Measurements from ENCODE around the gene GFOD2.
"Not testable (repeated sequence)": the region's sequence is repeated elsewhere in the genome, so short reads cannot be mapped to it uniquely, and the experiment has no call there.

Gene GFOD2

DNA sequence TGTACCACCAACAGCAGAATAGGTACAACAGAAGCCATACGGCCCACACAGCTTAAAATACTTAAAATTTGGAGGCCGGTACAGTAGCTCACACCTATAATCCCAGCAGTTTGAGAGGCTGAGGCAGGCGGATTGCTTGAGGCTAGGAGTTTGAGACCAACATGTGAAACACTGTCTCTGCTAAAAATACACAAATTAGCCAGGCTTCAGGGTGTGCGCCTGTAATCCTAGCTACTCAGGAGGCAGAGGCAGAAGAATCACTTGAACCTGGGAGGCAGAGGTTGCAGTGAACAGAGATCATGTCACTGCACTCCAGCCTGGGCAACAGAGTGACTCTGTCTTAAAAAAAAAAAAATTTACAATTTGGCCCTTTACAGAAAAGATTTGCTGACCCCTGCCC is 17.0 kb downstream of the GFOD2 start:
- no peak for DNase-seq (ENCODE audit: low spot score)

DNA sequence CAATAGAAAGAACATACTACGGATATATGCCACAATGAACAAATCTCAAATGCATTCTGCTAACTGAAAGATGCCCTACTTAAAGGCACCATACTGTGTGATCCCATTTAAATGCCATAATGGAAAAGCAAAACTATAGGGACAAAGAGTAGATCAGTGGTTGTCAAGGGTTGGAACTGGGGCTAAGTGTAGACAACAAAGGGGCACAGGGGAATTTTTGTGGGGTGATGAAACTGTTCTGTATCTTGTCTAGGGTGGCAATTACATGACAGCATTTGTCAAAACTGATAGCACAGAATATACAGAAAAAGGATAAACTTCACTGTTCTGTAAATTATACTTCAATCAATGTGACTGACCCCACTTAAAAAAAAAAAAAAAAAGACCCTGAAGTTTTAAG is 17.7 kb downstream of the GFOD2 start:
- DNase-seq (ENCODE audit: low spot score), result no peak

DNA sequence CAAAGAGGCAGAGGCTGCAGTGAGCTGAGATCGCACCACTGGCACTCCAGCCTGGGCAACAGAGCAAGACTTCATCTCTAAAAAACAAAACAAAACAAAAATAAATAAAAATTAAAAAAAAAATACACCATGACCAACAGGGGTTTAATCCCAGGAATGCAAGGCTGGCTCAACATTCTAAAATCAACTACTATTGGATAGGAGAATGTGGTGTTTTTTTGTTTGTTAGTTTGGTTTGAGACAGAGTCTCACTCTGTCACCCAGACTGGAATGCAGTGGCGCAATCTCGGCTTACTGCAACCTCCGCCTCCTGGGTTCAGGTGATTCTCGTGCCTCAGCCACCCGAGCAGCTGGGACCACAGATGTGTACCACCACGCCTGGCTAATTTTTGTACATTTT is 19.9 kb downstream of the GFOD2 start:
- no peak for DNase-seq (ENCODE audit: low spot score)

DNA sequence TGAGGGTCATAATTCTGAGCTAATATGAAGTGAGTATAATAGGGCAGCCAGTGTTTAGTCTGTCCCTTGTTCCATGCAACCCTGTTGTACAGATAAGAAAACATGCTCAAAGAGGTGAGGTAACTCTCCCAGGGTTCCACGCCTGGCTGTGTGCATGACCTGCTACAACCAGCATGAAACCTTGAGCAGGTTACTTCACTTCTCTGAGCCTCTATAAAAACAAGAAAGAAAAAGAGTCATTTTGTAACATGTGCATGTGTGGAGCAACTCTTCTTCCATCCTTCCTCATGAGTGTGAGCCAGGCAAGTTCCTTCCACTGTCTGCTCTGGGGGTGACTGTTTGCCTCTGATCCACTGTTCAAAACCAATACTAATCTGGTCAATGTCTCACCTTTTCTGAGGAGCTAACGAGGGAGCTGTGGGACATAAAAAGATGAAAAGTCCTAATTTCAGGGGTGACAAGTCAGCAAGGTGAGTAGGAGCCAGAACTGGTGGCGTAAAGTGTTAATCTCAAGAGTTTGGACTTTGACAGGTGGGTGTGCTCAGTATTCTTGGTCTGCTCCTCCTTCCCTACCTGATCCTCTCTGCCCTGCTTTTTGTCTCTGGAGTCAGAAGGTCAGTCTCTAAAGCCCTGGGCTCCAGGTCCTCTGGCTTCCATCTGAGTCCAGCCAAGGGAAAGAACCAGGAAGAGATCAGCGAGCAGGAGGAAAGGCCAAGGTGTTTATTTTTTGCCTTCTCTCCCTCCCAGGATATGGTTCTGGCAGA is 21.5 kb downstream of the GFOD2 start:
- DNase-seq (ENCODE audit: low spot score), result no peak

DNA sequence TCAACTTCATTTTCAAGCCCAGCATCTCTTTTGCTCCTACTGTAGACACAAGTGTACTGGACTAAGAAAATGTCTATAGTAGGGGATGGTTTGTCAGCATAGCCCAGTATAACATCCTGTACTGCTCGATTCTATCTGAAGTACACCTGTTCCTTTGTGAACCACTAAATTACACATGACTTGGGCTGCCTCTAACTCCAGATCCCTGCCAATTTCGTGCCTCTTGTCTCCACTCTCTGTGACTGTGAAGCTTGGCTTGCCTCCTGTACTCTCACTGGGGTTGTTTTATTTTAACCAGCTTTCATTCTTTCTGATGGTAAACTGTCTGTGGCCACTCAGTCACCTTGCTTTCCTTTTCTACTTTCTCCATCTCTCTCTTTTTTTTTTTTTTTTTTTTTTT is 24.5 kb downstream of the GFOD2 start:
- no peak for DNase-seq (ENCODE audit: low spot score)

DNA sequence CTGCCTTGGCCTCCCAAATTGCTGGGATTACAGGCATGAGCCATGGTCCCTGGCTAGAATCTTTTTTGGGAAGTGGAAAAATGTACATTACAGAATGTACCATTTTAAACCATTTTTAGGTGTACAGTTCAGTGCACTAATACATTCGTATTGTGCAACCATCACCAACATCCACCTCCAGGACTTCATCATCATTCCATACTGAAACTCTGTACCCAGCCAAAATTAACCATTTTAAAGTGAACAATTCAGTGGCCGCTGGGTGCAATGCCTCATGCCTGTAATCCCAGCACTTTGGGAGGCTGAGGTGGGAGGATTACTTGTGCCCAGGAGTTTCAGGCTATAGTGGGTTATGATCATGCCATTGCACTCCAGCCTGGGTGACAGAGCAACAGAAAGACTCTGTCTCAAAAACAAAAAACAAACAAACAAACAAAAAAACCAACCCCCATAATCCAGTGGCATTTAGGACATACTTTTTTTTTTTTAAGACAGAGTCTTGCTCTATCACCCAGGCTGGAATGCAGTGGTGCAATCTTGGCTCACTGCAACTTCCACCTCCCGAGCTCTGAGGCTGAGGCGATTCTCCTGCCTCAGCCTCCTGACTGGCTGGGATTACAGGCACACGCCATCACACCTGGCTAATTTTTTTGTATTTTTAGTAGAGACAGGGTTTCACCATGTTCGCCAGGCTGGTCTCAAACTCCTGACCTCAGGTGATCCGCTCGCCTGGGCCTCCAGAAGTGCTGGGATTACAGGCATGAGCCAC is 25.4 kb downstream of the GFOD2 start:
- not testable (repeated sequence) for DNase-seq (ENCODE audit: low spot score)

DNA sequence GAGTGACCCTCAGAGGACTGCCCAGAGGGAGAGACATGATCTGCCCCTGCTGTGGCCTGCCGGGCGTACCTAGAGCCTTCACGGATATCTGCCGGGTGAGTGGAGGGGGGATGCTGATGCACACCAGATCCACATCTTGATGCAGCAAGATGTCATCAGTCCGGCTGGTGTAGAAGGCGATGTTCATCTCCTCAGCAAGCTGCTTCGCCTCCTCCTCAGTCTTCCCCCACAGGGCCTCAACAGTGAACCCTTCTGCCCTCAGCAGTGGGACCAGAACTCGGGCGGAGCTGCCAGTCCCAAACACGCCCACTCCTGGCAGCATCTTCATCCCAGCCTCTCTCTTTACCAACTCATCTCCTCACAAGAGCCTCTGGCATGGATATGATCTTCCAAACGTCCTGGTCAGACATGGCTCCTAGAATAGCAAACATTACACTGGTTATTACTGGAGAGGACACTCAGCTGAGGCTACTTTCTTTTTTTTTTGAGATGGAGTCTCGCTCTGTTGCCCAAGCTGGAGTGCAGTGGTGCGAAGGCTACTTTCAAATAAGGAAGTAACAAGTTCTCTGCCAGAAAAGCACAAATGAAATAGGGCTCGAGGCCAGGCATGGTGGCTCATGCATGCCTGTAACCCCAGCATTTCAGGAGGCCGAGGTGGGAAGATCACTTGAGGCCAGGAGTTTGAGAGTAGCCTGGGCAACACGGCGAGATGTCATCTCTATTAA is 33.6 kb downstream of the GFOD2 start:
- no peak for DNase-seq (ENCODE audit: low spot score)

DNA sequence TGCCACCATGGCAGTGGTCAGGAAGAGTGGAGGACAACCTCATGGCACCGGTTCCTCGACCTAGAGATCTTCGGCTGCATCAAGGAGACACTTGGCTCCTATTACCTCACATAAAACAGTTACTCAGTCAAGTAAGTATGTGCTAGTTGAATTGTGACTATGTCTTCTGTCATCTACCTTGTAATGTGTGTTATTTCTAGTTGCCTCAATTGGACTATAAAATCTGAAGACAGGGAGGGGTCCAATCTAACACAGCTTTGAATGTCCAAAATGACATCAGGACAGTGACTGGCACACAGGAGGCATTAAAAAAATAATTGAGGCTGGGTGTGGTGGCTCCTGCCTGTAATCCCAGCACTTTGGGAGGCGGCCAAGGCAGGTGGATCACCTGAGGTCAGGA is 35.3 kb downstream of the GFOD2 start:
- no peak for DNase-seq (ENCODE audit: low spot score)

DNA sequence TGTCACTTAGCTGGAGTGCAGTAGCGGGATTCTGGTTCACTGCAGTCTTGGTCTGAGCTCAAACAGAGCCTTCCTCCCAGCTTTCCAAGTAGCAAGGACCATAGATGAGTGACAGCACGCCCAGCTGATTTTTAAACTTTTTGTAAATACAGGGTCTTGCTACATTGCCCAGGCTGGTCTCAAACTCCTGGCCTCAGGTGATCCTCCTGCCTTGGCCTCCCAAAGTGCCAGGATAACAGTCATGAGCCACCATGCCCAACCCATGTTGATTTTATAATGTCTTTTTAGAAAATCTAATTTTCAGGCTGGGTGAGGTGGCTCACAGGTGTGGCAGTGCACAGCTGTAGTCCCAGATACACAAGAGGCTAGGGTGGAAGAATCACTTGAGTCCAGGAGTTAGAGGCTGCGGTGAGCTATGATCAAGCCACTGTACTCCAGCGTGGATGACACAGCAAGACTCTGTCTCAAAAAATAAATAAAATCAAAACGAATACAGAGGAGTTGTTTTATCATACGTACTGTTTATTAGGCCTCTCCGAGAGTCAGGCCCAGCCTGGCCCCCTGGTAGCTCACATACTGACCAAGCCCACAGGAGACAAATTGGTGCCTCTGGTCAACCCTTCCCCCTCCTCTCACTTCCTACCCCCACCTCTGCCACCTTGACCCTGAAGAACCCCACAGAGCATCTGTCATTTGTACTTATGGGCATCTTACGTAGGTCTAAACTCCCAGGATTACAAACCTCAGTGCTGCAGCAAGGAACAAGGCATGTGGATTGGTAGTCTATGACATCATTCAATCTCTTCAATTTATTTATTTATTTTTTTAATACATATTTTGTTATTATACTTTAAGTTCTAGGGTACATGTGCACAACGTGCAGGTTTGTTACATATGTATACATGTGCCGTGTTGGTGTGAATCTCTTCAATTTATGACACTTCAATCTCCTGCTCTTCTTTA is 38.9 kb downstream of the GFOD2 start:
- no peak for DNase-seq (ENCODE audit: low spot score)

DNA sequence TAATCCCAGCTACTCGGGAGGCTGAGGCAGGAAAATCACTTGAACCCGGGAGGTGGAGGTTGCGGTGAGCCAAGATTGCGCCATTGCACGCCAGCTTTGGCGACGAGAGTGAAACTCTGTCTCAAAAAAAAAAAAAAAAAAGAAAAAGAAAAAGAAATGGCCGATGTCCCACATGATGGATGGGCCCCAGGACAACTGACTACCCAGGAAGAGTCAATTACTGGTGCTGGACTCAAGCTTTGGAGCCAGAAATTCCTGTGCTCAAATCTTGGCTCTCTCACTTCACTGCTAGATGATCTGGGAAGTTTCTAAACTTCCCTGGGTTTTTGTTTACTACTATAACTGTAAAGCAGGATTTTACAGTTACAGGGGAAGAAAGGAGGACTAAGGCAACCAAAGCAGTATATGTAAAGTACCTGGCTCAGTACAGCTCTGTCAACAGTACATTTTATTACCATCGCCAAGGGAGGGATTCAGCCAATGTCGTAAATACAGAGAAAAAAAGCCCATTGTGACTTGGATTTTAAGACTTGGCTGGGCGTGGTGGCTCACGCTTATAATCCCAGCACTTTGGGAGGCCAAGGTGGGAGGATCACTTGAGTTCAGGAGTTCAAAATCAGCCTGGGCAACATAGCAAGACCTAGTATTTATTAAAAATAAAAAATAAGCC is 40.6 kb downstream of the GFOD2 start:
- DNase-seq (ENCODE audit: low spot score), result no peak

DNA sequence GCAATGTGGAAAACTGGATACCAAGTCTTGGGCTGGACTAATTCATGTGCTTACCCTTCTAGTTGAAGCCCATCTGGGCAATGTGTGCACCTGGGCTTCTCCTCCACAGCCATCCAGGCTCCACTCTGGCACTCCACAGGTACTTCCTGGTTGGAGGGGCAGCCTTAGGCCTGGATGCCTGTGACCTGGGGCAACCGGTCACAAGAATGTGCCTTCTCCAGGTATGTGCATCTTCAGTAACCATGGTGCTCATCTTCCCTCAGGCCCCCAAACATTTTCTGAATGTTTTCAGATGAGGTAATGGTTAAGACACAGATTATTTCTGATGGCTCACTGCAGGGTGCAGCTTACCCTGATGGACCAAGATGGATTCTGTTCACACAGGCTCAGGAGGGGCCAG is 41.4 kb downstream of the GFOD2 start:
- DNase-seq (ENCODE audit: low spot score), result no peak

DNA sequence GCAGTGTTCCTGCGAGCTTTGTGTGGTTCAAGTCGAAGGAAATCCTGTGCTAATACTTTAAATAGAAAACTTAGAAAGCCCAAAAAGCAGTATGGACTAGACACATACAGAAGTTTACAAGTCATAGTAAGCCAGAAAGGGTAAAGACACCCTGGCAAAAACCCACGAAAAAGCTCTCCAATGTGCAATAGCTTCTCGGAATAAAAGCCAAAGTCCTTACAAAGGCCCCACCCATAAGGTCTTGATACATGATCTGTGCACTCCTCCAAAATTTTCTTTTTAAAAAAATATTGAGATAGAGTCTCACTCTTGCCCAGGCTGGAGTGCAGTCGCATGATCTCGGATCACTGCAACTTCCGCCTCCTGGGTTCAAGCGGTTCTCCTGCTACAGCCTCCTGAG is 42.2 kb downstream of the GFOD2 start:
- DNase-seq (ENCODE audit: low spot score), result no peak

DNA sequence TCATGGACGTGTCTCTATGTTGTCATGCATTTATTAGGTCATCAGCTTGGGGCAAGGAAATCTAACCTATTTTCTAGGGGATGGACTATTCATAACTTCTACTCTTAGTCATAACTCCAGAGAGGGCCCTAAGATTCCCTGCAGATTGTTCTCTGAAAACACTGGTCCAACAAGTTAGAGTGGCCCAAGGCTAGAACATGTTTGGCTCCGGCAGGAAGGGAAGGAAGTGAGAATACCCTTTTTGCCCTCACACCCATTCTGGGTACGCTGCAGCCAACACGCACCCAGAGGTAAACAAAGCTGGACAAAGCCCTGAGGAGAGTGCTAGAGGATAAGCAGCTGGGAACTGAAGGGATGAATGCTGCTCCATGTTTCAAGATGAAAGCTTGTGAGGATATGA is 42.6 kb downstream of the GFOD2 start:
- no peak for DNase-seq (ENCODE audit: low spot score)

DNA sequence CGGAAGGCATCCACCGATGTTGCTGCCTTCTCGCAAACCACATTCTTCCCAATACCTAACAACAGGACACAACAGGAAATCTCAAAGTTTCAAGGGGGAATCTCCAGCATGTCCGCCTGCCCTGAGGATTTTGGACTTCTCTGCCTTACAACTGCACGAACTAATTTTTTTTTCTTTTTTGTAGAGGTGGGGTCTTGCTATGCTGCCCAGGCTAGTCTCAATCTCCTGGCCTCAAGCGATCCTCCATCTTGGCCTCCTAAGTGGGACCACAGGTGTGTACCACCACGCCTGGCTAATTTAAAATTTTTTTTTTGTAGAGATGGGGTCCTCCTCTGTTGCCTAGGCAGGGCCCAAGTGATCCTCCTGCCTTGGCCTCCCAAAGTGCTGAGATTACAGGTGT is 43.1 kb downstream of the GFOD2 start:
- no peak for DNase-seq (ENCODE audit: low spot score)

DNA sequence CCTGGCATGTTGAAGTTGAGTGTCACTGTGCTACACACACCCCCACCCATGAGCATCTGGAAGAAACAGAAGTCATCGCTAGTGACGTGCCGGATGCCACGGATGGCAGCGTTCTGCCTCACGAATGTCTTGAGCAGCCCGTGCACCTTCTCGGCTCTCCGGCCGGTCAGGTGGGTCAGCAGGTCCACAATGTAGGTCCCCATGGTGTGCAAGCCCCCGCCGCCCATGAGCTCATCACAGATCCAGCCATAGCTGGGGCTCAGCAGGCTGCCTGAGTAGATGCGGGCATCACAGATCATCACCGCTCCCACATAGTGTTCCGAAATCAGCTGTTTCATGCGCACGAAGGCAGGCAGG is 43.6 kb downstream of the GFOD2 start:
- DNase-seq (ENCODE audit: low spot score), result no peak

DNA sequence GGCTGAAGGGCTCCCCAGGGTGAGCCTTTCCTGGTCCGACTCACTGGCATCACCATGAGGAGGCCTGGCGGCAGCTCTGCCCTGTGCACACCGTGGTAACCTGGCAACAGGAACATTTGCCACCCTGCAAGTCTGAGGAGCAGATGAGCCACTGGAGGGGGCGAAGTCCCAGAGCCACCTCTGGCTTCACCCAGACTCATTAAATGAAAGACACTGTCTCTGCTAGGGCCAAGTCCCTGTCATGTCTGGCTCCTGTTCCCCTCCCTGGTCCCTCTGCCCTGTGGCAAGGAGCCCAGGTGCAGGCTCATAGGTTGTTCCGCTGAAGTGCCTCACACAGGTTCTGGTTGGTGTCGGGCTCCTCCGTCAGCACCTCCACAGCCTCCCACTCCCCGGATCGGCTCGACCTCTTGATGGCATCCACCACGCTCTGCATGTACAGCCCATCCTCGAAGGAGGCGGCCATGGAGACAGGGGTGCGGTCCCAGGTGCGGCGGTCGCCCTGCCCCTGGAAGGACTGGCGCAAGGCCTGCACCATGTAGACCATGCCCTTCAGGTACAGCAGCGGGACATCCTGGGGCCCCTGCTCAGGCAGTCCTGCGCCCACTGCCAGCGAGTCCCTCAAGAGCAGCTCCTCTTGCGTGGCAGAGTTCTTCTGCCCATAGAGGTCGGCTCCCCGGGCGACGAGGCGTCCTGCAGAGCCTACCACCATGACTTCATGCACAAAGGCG is 44.1 kb downstream of the GFOD2 start:
- DNase-seq (ENCODE audit: low spot score), result no peak

DNA sequence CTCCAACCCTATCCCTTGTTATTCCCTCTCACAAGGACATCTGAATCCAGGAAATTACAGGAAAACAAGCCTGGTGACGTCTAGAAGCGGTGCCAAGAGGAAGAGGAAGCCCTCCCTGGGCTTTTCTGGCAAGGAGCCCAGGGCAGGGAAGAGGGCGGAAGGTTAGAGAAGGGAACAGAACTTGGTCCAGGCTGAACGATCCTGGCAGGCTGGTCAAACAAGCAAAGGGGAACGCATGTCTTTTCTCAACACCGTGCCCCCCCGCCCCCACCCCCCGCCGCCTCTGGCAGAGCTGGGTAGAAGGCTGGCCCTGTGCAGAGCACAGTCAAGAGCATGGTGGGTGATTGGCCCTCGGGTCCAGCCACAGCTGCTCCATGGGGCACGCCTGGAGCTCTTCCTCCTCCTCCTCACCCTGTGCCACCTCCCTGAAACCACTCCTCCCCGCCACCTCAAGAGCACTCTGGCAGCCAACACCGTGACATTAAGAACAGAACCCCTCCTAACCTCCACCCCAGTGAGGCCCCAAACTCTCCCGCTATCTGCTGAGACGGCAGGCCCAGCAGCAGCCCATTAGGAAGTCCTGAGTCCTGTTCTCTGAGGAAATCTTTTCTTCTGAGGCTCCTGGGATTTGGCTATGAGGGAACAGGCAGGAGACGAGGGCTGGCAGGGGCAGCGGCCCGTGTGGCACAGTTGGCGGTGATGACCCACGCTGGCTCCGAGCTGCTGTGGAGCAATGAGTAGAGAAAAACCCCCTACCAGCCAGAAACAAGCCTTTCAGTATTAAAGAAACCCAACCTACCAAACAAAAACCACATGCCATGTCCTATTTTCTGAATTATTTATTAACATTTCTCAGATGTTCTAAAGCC is 45.2 kb downstream of the GFOD2 start:
- no peak for DNase-seq (ENCODE audit: low spot score)

DNA sequence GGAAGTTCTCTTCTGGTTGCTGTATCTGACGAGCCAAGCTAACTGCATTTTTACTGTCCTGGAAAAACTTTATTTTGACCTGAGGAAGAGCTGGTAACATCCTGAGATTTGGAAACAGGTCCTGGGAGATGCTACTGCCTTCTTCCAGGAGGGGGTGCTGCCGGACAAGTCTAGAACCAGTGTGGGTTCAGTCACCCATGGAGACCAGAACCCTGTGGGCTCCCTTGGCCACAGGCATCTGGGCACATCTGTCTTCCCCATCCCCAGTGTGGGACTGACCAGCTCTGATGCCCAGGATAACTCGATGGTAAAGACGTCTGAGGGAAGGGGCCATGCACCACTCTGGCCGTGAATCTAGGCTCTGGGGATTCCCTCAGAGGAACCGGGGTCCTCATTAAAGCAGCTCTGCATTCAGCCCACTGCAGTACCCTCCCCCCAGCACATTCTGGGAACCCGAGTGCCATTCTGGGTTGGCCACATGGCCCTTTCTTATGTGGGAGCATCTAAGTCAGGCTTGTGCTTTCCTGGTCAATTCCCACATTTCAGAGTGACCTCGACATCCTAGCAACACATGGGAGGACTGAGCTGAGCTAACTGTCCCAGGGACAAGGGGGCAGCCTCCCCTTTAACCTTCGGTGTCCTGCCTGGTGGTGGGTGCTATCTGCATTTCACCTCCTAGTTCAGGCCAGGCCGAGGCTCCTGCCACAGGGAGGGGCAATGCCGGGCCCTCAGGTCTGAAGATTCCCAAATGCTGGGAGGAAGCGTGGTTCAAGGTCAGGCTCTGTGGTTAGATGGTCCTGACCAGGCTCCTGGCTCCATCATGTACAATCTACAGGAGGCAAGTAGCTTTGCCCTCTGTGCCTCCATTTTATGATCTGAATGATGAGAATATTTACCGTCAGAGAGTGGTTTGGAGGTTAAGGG is 46.1 kb downstream of the GFOD2 start:
- peak; percentile 51 for DNase-seq (ENCODE audit: low spot score)

DNA sequence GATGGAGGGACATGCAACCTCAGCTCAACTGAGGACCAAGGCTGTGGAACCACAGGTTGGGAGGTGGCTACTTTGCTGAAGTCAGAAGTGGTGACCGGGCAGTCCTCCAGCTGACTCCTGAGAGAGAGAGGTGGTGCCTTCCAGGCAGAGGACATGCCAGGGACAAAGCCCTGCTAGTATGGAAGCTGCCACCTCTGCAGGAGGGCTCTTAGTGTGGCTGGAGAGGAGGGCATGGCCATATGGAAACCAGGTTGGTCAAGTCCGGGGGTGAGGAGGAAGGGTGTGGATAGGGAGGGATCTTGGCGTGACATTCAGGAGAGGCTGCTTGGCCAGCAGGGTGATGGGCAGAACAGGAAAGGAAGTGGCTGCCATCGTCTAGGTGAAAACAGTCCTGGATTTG is 46.8 kb downstream of the GFOD2 start:
- DNase-seq (ENCODE audit: low spot score), result no peak

Data from CD4-positive, alpha-beta T cell treated with Interleukin-6 at 100 ng/mL for 8 hours (primary cell).